Endometrium (tissue), 2 donors: ENCODE results near the gene RIOK2.
A peak's percentile ranks its signal among the peaks of the same experiment; 100 is the strongest.
"Not testable (repeated sequence)": the region's sequence is repeated elsewhere in the genome, so short reads cannot be mapped to it uniquely, and the experiment has no call there.

Experiments
- FAIRE-seq: peaks from 2 replicates; lab custom pipeline; 2012; peaks lifted over from hg19 to GRCh38; lab: Jason Lieb, UNC
- donor health status: control.
- donor health status: control.

Gene RIOK2

GRCh38 chr5:97183100-97183929 lies at the start of gene RIOK2:
Gene RIOK2 (minus strand): TSS chr5:97183247. CDS start chr5:97183191, 56 bp downstream.
- peak; percentile 70 for FAIRE-seq

- FAIRE-seq, result peak; percentile 96
Observed at GRCh38 chr5:97231025-97231636, 48.1 kb upstream of the RIOK2 start.

GRCh38 chr5:97229688-97230285 lies 46.7 kb upstream of the RIOK2 start:
- FAIRE-seq, result no peak

- no peak for FAIRE-seq
Observed at GRCh38 chr5:97229196-97229595, 46.1 kb upstream of the RIOK2 start.

- no peak for FAIRE-seq
Observed at GRCh38 chr5:97225222-97225621, 42.2 kb upstream of the RIOK2 start.

- FAIRE-seq, result peak; percentile 37
Observed at GRCh38 chr5:97224112-97224750, 41.2 kb upstream of the RIOK2 start.

GRCh38 chr5:97223596-97223995 lies 40.5 kb upstream of the RIOK2 start:
- no peak for FAIRE-seq

GRCh38 chr5:97209343-97209742 lies 26.3 kb upstream of the RIOK2 start:
- no peak for FAIRE-seq

GRCh38 chr5:97208714-97209113 lies 25.7 kb upstream of the RIOK2 start:
- no peak for FAIRE-seq

- no peak for FAIRE-seq
Observed at GRCh38 chr5:97208184-97208713, 25.2 kb upstream of the RIOK2 start.

- no peak for FAIRE-seq
Observed at GRCh38 chr5:97194366-97194765, 11.3 kb upstream of the RIOK2 start.

GRCh38 chr5:97193355-97193688 lies 10.3 kb upstream of the RIOK2 start:
- FAIRE-seq, result no peak

- no peak for FAIRE-seq
Observed at GRCh38 chr5:97192580-97193354, 9.7 kb upstream of the RIOK2 start.

GRCh38 chr5:97191893-97192292 lies 8.8 kb upstream of the RIOK2 start:
- no peak for FAIRE-seq

- not testable (repeated sequence) for FAIRE-seq
Observed at GRCh38 chr5:97189523-97189922, 6.5 kb upstream of the RIOK2 start.

- FAIRE-seq, result no peak
Observed at GRCh38 chr5:97183930-97184213, 825 bp upstream of the RIOK2 start.

GRCh38 chr5:97182571-97183099 lies 412 bp downstream of the RIOK2 start:
- no peak for FAIRE-seq

- FAIRE-seq, result no peak
Observed at GRCh38 chr5:97181856-97182545, 1.0 kb downstream of the RIOK2 start.

- not testable (repeated sequence) for FAIRE-seq
Observed at GRCh38 chr5:97179457-97179856, 3.6 kb downstream of the RIOK2 start.

GRCh38 chr5:97172227-97172626 lies 10.8 kb downstream of the RIOK2 start:
- FAIRE-seq, result no peak

- no peak for FAIRE-seq
Observed at GRCh38 chr5:97171703-97172102, 11.3 kb downstream of the RIOK2 start.
